PC-3 (cell line): ENCODE results near the gene SLC34A1.

ENCODE experiments used
- CTCF ChIP-seq: fragments of 300-600 bp; sonication (generic); conservative IDR thresholded peaks from 2 replicates; pipeline ENCODE4 v1.5.1; 2017; ENCODE audit warnings: antibody characterized with exemption, low read depth, mild to moderate bottlenecking, low read length
- EZH2 ChIP-seq: fragments of 300-600 bp; sonication (generic); IDR thresholded peaks from one replicate; pipeline ENCODE4 v1.6.1; 2017; ENCODE audit warnings: antibody characterized with exemption, mild to moderate bottlenecking, low read length; ENCODE audit not compliant: unreplicated experiment
- EZH2phosphoT487 ChIP-seq: fragments of 300-600 bp; sonication (generic); IDR thresholded peaks from 2 replicates; pipeline ENCODE4 v1.6.1; 2018; ENCODE audit warnings: mild to moderate bottlenecking, antibody characterized with exemption, low read length, borderline replicate concordance

GRCh38 chr5:177351392-177352329 lies 32.6 kb upstream of the SLC34A1 start, which contains the start of gene LMAN2:
- no peak for TF ChIP-seq CTCF
- TF ChIP-seq EZH2phosphoT487, result no peak
- TF ChIP-seq EZH2, result no peak
